ENCODE results near the gene VPS13D. TPM values are rescaled to one million over a fixed set of nuclear protein-coding genes. Genes with fewer than 3 reads are reported as not detected.
A peak's percentile ranks its signal among the peaks of the same experiment; 100 is the strongest.

VPS13D gene
- polyA plus RNA-seq, 1 of the 3 experiments (the other 2 are of a cell fraction), result 15.0 TPM

DNA sequence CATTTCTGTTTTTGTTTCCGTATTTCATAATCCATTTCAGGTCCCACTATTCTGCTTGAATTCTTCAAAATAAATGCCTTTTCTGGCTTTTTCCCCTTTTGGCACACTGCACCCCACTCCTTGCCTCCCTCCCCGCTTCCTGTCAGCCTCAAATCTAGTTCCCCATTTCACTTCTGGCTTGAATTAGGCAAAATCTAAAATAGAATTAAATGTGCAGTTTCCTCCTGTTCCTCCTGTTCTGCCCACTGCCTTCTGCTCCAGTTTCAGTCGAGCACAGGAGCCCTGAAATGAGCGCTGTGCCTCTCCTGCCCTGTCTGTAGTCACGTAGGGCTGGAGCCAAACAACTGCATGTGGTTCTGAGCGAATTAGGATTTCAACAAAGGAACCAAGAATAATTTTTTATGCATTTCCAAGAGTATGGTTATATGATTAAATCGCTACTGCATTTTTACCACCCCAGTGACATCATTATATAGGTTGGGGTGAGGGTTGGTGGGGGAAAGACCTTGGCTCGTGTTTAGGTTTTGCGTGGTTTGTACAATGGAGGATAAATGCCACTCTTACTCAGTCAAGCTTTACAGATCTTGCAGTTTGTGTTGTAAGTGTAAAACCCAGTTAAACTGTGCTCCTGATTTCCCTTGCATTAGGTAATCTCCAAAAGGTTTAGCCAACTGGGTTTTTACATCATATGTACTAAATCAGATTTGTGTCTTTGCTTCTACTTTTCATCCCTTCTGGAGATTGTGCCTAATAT, 114.9 kb downstream of the VPS13D start:
- Histone ChIP-seq H3K9me3 (no peaks in the 10 kb centered on the region), H3K4me1 (ENCODE audit: control insufficient read depth in 1 of 2, insufficient read depth in 2 of 2, low read depth in 1 of 2, low read length in 1 of 2) (peaks cover 0 to 37% of the 10 kb centered on the region in 2 experiments; a peak in 2 of 4 replicates), H2AFZ (ENCODE audit: low read depth) (no peak overlapping the region), H3K79me2 (ENCODE audit: insufficient read depth) (no peaks in the 10 kb centered on the region), H3K27me3 (ENCODE audit: insufficient read depth) (no peaks in the 10 kb centered on the region), H3K9me2 (no peaks in the 10 kb centered on the region), H3K4me3 (ENCODE audit: low read depth in 2 of 2, low read length in 1 of 2) (no peak overlapping the region), H3K27ac (ENCODE audit: low read depth in 2 of 2, low read length in 1 of 2) (peak overlapping the region in 1 of 2 experiments; percentile 77; a peak in 2 of 4 replicates), H3F3A (replicated peaks; ENCODE audit: insufficient read depth) (no peaks in the 10 kb centered on the region), H4K20me1 (ENCODE audit: insufficient read depth) (no peaks in the 10 kb centered on the region), H3K36me3 (replicated peaks in 1 of 2; ENCODE audit: control insufficient read depth in 1 of 2, insufficient read depth in 2 of 2, low read length in 1 of 2) (peaks cover 42 to 59% of the 10 kb centered on the region in 2 experiments), H3K4me2 (no peak overlapping the region), H3K9ac (no peak overlapping the region)
- CTCF ChIA-PET, result interaction anchor here (1.7 kb wide), 1 partner anchor 275 kb away, joined by 3 read pairs; no protein-coding TSS in a partner anchor
- DNase-seq, result peak; percentile 14
- WGBS (ENCODE audit: low lambda C conversion rate), result 86% methylated on average over 9 of the region's 9 CpGs
- TF ChIP-seq, protein P1, sequence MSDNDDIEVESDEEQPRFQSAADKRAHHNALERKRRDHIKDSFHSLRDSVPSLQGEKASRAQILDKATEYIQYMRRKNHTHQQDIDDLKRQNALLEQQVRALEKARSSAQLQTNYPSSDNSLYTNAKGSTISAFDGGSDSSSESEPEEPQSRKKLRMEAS (IDR thresholded peaks at IDR 0.05; ENCODE audit: low read depth), result no peak
- TF ChIP-seq, protein P2, sequence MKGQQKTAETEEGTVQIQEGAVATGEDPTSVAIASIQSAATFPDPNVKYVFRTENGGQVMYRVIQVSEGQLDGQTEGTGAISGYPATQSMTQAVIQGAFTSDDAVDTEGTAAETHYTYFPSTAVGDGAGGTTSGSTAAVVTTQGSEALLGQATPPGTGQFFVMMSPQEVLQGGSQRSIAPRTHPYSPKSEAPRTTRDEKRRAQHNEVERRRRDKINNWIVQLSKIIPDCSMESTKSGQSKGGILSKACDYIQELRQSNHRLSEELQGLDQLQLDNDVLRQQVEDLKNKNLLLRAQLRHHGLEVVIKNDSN (IDR thresholded peaks at IDR 0.05; ENCODE audit: borderline replicate concordance, low read depth), result no peak
- TF ChIP-seq TEAD4 (IDR thresholded peaks at IDR 0.05; ENCODE audit: borderline replicate concordance, insufficient read depth) (no peak), POLR2AphosphoS5 (IDR thresholded peaks at IDR 0.05; ENCODE audit: low read depth, low read length) (no peak)
- POLR2A ChIA-PET, result no interaction called here

DNA sequence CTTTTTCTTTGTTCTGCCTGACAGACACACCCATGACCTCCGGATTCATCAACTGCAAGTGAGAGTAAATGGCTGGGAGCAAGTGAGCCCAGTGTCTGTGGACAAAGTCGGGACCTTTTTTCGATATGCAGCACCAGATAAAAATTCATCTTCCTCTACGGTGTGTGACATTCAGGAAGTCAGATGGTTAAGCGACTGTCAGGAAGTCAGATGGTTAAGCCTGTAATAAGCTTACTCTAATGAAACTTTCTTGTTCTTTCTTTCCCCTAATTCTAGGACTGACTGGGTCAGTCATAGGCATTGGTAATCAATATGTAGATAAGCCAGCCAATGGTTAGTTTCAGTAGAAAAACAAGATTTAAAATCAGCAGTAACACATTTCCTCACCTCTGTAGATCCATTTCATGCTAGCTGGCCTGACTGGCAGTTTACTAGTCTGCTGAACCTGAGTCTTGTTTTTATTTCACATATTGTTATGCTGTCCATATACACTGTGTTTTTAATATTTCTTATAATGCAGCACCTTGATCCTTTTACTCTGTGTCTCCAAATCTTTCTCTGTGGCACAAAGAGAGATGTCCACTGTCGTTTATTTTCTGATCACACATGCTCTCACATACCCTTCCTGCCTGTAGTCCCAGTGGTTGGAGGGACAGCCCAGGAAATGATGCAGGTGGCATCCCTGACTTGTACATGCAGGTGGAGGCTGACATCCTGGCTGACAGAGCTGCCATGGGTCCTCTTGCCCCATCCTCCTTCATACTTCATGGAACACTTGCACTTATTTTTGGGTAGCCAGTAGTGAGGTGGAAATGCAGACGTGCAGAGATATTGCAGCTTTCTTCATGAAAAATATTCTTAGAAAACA, 115.8 kb downstream of the VPS13D start:
- Histone ChIP-seq H2AFZ (ENCODE audit: low read depth) (no peak overlapping the region), H3K4me3 (ENCODE audit: low read depth in 2 of 2, low read length in 1 of 2) (no peak overlapping the region), H3K36me3 (replicated peaks in 1 of 2; ENCODE audit: control insufficient read depth in 1 of 2, insufficient read depth in 2 of 2, low read length in 1 of 2) (peaks cover 49 to 65% of the 10 kb centered on the region in 2 experiments), H3K79me2 (ENCODE audit: insufficient read depth) (no peaks in the 10 kb centered on the region), H3K9ac (no peak overlapping the region), H3K9me3 (peaks cover 5% of the 10 kb centered on the region; the same call in 1 of the 2 replicates), H3K9me2 (no peaks in the 10 kb centered on the region), H3K27me3 (ENCODE audit: insufficient read depth) (no peaks in the 10 kb centered on the region), H3K27ac (ENCODE audit: low read depth in 2 of 2, low read length in 1 of 2) (peak overlapping the region in 1 of 2 experiments; percentile 77; a peak in 2 of 4 replicates), H4K20me1 (ENCODE audit: insufficient read depth) (no peaks in the 10 kb centered on the region), H3K4me1 (ENCODE audit: control insufficient read depth in 1 of 2, insufficient read depth in 2 of 2, low read depth in 1 of 2, low read length in 1 of 2) (peaks cover 0 to 30% of the 10 kb centered on the region in 2 experiments; a peak in 2 of 4 replicates), H3K4me2 (no peak overlapping the region), H3F3A (replicated peaks; ENCODE audit: insufficient read depth) (no peaks in the 10 kb centered on the region)
- TF ChIP-seq, protein P1 (IDR thresholded peaks at IDR 0.05; ENCODE audit: low read depth), result no peak
- TF ChIP-seq FOXJ3 (CRISPR knock-in tag; IDR thresholded peaks at IDR 0.05), result no peak
- WGBS (ENCODE audit: low lambda C conversion rate), result 89% methylated on average over 7 of the region's 7 CpGs
- POLR2A ChIA-PET, result no interaction called here
- no peak for DNase-seq
- CTCF ChIA-PET, result no interaction called here

All from SK-N-SH (cell line).